Stimulated activated CD8-positive, alpha-beta memory T cell treated with anti-CD3 and anti-CD28 coated beads, Interleukin-7, amount 100 ng/mL, for 4 hours (primary cell): Measurements from ENCODE around the gene KANSL1.
"Not testable (repeated sequence)": the region's sequence is repeated elsewhere in the genome, so short reads cannot be mapped to it uniquely, and the experiment has no call there.

Source experiments
- DNase-seq, 2 donors: peaks; one replicate each; pipeline ENCODE4 v3.0.0-alpha.2; 2020; ENCODE audit warnings: low read depth in 2 of 2

Gene KANSL1

GRCh38 chr17:46038414-46038813 is 154.8 kb downstream of the KANSL1 start:
- no peak for DNase-seq

GRCh38 chr17:46037722-46038255 is 155.4 kb downstream of the KANSL1 start:
- DNase-seq: no peak

GRCh38 chr17:46036491-46036890 is 156.7 kb downstream of the KANSL1 start:
- no peak for DNase-seq

- DNase-seq: no peak
Observed at GRCh38 chr17:46035112-46035818, 158.0 kb downstream of the KANSL1 start.

GRCh38 chr17:46033392-46033791 is 159.8 kb downstream of the KANSL1 start:
- DNase-seq: no peak

- DNase-seq: no peak
Observed at GRCh38 chr17:46032909-46033308, 160.3 kb downstream of the KANSL1 start.

GRCh38 chr17:46031920-46032319 is 161.3 kb downstream of the KANSL1 start:
- no peak for DNase-seq

GRCh38 chr17:46031440-46031839 is 161.8 kb downstream of the KANSL1 start:
- DNase-seq: no peak

- no peak for DNase-seq
Observed at GRCh38 chr17:46030752-46031151, 162.5 kb downstream of the KANSL1 start.

- no peak for DNase-seq
Observed at GRCh38 chr17:46029627-46030026, 163.6 kb downstream of the KANSL1 start.

- no peak for DNase-seq
Observed at GRCh38 chr17:46028981-46029565, 164.2 kb downstream of the KANSL1 start.

- no peak for DNase-seq
Observed at GRCh38 chr17:46028374-46028773, 164.9 kb downstream of the KANSL1 start.

- no peak for DNase-seq
Observed at GRCh38 chr17:46027976-46028325, 165.3 kb downstream of the KANSL1 start.

GRCh38 chr17:46027048-46027975 is 165.9 kb downstream of the KANSL1 start:
- DNase-seq: no peak

- DNase-seq: no peak
Observed at GRCh38 chr17:46026166-46027047, 166.8 kb downstream of the KANSL1 start.

- DNase-seq: no peak
Observed at GRCh38 chr17:46025510-46026165, 167.6 kb downstream of the KANSL1 start.

- no peak for DNase-seq
Observed at GRCh38 chr17:46025060-46025459, 168.2 kb downstream of the KANSL1 start.

GRCh38 chr17:46024590-46024989 is 168.6 kb downstream of the KANSL1 start:
- no peak for DNase-seq

GRCh38 chr17:46023783-46024388 is 169.3 kb downstream of the KANSL1 start:
- DNase-seq: no peak

GRCh38 chr17:46023366-46023765 is 169.9 kb downstream of the KANSL1 start:
- not testable (repeated sequence) for DNase-seq
